HG03103 (cell line): Measurements from ENCODE around the gene PIP5K1C.

Source experiments
- ATAC-seq: cut with Tn5 transposase; IDR thresholded peaks from one replicate; pipeline ENCODE4 v1.9.1; 2021; ENCODE audit warnings: low read depth; ENCODE audit not compliant: unreplicated experiment

The PIP5K1C gene

DNA sequence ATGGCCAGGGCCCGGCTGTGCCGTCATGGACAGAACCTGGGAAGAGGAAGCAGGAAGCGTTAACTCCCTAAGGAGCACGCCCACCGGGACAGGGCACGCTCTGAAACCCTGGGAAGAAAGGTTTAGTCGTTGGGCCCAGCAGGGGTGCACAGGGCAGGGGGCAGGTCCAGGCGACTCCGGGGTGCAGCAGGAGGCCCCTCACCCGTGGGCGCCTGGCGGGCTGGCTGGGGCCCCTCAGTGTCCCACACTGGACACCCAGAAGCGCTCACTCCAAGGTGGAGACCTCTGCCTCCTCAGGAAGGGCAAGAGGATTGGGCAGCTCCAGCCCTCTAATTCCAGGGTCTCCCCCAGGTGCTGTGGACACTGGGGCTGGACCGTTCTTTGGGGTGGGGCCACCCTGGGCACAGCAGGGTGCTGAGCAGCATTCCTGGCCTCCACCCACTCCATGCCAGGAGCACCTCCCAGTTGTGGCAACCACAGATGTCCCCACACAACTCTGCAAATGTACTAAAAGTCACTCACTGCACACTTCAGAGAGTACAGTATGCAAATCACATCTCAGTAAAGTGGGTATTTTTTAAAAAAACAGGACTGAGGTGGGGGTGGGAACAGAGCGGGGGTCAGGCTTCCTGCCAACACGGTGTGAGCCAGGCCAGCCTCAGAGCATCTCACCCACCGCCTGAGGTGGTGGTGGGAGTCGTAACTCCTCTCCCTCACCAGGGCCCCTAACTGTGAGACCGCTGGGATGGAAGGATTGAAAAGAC lies 35.2 kb downstream of the PIP5K1C start:
- ATAC-seq: no peak

DNA sequence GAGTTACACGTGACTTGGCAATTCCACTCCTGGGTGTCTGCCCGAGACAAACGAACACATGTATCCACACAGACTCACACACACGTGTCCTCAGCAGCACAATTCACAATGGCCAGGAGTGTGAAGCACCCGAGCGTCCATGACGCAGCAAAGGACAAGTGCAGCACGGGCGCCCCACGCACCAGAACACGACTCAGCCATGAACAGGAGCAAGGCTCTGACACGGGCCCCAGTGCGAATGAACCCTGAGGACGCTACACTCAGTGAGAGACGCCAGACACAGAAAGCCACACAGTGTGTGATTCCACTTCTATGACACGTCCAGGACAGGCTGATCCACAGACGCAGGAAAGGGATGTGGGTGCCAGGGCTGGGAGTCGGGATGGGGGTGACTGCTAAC lies 36.4 kb downstream of the PIP5K1C start:
- ATAC-seq: no peak

DNA sequence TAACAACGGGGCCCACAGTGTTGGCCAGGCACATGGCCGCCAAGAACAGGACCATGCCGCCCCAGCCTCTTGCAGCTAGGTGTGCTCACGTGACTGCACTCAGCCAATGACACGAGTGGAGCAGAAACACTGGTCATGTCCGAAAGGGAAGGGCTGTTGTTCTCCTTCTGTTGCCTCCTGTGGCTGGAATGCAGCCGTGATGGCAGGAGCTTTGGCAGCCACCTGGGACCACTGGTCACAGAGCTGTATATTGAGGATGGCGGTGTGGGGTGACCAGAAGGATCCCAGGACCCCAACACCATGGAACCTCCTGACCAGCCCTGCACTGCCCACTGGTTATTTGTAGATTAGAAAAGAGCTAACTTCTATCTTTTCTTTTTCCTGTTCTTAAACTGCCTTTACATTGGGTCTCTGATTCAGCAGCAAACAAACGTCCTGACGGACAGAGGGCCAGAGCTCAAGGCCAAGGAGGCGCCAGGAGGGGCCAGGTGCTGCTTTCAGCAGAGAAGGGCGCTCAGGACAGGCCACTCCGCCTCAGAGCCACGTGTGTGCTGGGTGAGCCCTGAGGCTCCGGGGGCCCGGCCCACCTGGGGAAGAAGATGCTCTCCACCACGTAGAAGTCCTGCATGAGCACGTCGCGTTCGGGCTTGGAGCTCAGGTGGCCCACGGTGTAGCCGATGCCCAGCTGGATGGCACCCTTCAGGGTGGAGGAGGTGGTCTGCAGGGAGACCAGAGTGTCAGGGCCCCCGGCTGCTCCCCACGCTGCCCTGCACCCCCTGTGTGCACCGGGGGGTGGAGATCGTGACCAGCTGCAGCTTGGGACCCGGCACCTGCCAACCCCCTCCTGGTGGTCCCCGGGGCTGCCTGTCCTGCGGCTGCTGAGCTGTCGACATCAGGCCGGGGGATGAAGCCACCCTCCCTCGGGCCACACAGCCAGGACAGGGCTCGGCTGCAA lies 38.7 kb downstream of the PIP5K1C start:
- ATAC-seq: no peak

DNA sequence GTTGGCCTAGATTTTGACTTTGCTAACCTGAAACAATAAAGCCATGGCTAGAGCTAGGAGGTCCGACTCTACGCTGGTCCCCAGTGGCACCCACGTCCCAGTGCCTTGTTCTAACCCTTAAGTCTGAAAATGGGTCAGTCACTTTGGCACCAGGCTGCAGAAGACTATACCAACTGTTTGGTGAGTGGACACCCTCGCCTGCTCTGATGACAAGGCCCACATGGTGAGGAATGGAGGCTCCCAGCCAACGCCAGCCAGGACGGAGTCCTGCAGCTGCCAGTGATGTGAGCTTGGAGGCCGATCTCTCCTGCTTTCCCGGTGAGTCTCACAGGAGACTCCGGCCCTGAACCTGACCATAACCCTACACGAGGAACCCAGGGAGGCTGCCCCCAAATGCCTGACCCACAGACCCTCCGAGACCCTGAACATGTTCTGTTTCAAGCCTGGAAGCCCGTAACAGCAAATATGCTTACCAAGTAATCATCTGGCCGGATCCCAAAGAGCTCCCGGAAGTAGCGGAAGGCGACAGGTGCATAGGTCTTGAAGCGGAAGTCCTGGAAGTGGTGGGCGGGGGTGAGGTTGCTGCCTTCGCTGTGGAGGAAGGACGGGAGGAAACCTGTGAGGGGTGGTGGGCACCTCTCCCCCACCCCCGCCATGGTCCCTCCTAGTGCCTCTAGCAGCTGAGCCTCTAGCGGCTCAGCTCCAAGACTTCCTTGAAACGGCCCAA lies 39.6 kb downstream of the PIP5K1C start:
- ATAC-seq: no peak

DNA sequence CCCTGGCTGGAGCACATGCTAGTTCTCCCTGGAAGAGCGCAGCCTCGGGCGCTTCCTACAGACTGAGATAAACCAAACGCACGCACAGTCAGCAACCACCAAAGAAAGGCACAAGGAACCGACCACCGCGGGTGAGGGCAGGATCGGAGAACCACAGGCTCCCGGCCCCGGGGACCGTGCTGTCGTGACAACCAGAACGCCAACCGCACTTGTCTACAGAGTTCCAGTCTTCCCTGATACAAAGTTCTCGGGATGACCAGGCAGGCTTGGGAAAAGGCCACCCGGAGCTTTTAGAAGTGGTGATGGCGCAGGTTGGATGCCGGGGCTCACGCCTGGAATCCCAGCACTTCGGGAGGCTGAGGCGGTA lies 40.5 kb downstream of the PIP5K1C start:
- ATAC-seq: no peak

DNA sequence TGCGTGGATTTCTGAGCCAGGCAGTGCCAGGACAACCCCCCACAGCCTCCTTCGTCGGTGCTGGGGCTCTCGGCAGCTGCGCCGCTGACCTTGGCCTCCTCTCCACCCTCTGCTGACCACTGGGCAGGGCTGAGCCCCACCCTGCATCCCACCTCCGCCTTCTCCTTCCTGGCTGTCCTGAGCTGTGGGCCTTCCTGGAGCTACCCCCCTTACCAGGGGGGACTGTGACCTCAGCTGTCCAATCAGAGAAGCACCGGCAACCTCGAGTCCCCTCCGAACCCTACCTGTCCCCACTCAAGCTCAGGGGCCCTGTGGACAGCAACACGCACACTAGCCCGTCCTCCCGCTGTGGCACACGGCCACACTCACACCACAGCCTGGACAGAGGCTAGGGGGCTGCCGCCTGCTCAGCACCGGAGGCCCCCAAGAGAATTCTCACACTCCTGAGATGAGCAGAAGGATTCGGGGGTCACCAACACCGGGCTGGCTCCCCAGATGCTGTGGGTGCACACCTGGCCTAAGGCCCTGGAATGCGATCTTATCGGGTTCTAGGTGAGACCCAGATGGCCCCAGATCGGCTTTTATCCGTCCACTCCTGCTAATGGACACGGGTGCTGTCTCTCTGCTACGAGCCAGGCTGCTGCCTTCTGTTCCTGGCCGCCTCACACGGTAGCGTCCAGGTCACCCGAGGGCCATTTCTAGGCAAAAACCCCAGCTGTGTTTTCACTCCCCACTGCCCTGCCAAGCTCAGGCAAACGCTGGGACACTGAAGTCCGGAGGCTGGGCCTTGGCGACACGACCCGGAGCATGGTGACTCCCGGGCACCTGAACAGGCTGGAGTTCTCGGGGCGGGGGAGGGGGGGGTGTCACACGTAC lies 41.2 kb downstream of the PIP5K1C start:
- ATAC-seq: no peak

DNA sequence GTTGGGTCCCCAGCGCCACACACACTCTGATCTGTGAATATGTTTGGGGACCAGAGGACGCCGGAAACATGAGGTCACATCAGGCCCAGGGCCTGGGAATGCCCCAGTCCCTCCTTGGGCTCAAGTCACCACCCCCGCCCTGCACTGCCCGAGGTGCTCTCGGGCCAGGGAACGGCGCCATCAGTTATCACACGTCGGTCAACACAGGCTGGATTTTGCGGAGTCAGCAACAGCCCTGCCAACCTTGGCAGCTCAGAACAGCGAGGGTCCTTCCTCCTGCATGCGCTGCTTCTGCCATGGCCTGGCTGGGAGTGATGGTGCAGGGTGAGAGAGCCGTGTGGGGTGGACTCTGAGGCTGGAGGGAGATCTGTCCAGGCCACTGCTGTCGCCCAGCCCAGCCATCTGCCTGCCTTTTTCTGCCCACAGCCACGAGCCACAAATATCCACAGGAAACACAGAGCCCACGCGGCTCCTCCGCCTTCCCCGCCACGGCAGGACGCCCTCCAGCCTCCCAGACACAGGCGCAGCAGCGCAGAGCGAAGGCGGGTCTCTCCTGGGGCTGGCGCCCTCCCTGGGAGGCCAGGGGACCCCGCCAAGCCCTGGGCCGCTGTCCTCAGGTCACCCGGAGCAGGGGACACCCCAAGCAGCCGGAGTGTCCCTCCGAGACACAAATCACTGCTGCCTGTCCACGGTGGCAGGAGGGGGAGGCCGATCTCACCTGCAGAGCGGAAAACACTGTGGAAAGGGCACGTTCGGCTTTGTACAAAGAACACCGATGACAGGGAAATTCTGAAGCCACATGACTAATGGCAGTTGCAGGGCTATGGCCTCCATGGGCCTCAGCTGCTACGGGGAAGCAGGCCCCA lies 42.0 kb downstream of the PIP5K1C start:
- no peak for ATAC-seq

DNA sequence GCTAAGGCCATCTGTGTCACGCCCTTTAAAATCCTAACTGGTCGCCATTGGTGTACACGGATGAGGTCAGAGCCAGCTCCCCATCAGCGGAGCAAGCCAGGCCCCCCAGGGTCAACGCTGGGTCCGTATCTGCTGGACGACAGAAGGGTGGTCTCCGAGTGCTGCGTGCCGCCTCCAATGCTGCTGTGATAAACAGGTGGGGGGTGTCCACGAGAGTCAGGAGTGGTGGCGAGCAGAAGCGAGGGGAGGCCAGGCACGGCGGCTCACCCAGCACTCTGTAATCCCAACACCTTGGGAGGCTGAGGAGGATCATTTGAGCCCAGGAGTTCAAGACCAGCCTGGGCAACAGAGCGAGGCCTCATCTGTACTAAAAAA lies 42.9 kb downstream of the PIP5K1C start:
- ATAC-seq: no peak

DNA sequence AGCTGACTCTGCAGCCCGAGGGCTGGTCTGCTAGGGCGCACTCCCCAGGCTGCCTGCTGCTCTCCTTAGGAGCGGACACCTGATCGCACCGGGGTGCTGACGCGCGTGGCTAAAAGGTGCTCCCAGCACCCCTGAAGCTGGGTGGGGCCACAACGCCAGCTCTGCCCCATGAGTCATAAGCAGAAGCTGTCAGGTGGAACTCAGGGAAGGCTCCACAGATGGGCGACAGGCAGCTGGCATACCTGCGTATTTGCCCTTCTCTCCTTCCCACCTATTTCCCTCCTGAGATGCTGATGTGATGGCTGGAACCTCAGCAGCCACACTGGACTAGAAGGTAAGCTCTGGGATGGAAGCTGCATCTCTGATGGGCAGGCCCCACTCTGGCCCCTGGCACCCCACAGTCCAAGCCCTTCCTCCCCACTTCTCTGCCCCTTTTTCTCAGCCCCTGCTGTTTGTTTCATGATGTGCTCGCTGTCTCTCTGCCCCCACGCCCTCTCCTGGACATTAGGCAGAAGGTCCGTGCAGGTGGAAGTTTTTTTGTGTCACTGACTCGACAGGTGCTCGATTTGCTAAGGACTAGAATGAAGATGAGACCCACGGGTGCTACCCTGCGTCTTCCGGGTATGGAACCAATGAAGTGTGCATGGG lies 43.4 kb downstream of the PIP5K1C start:
- no peak for ATAC-seq

DNA sequence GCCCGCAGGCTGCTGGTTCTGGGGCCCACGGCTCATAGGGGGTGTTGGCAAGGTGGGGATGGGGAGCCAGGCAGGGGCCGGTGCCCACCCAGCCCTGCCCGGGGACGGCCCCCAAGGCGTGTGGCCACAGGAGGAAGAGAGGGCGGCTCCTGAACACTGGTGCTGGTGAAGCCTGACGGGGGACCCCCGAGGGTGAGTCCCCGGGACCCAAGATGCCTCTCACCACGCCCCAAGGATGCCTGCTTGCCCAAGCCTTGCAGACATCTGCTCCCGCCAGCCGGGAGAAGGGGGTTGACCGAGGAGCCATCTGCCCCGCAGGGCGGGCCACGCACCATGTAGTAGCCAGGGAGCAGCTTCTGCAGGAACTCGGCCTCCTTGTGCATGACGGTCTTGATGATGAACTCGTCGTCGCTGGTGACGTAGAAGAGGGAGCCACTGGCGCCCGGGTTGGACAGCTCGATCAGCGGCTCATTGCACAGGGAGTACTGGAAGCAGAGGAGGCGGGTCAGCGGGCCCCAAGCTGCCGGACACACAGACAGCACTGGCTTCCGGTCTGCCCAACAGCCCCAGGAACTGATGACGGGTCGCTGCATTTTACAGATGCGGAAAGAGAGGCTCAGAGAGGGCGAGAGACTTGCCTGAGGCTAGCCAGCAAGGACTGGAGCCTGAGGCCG lies 44.1 kb downstream of the PIP5K1C start:
- no peak for ATAC-seq

DNA sequence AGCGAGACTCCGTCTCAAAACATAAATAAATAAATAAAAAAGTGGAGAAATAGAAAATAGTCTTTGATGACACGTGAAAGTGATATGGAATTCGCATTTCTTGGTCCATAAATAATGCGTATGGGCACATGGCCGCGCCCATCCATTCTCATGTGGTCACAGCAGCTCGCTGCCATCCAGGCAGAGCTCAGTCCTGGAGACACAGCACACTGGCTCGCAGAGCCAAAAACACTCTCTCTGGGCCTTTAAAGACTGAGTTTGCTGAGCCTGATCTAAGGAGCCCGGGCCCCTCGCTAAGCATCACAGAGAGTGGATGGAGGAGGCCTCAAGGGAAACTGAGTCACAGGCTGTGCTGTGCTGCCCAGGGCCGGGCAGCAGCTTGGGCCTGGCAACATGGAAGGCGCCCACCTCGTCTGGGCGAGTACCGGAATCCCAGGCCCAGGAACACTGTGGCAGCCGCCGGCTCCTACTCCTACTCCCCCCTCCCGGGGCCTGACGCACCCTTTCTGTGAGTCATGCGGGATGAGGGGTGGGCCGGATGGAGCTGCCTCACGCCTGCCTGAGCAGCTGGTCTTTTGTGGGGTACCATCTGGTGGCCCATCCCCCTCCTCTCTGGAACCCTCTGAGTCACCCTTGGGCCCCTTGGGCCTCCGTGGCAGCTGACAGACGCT lies 44.7 kb downstream of the PIP5K1C start:
- no peak for ATAC-seq

DNA sequence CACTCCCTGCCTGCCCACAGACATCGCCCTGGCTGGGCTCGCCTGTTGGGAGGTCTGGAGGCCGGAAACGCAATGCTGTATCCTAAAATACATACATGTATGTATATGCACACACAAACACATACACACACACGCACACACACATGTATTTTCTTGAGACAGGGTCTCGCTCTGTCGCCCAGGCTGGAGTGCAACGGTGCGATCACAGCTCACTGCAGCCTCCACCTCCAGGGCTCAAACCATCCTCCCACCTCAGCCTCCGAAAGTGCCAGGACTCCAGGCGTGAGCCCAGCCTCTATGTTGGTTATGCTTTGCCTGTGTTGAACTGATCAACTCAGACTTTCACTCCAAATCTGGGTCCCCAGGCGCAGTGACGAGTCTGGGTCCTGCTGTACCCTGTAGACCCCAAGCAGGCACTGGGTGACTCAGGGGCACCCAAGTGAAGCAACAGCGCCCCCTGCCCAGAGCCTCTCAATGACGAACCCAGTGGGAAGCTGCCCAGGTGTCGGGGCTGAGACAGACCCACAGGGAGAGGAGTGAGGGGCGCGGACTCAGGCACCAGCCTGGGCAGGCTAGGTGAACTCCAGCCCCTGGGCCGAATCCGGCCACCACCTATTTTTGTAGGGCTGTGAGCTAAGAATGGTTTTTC lies 46.3 kb downstream of the PIP5K1C start:
- ATAC-seq: no peak

DNA sequence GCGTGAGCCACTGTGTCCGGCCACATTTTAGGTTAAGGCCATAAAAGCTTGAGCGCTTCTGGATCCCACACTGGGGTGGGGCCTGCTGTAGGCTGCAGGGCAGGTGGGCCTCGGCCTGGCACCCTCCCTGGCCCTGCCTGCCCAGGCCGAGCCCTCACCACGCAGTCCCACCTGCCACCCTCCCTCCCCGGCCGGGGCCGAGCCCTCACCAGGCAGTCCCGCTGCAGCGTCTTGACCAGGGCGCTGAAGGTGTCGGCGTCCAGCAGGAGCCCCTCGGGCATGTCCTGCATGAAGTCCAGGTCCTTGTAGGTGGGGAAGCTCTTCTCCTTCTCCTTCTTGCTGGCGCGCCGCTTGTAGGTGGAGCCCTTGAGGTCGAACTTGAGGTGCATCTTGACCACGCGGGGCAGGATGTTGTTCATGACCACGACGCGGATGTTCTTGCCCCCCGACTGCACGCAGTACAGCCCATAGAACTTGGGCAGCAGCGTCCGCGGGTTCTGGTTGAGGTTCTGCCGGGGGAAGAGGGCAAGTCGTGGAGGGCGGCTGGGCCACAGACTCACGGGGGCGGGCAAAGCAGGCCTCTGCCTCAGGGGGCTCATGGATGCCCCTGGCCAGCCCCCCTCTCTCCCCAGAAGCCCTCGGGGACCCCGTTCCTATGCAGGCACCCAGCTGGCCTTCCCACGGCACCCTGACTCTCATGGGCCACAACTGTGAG lies 47.0 kb downstream of the PIP5K1C start:
- no peak for ATAC-seq

DNA sequence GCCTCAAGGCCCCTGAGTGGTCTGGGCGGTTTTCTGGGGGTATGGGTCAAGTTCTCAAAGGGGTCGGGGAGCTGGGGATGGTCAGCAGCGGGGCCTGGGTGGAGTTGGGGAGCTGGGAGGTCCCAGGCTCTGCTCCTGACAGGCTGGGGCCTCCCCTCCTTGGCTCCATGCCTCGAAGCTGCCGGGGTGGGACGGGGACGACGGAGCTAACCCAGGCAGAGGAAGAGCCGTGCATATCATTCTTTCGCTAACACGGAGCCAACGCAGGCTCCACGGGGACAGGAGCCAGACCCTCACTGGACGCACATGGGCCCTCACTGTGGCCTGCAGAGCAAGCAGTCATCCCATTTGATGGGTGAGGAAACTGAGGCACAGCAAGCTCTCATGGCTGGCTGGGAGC lies 47.8 kb downstream of the PIP5K1C start:
- ATAC-seq: no peak

DNA sequence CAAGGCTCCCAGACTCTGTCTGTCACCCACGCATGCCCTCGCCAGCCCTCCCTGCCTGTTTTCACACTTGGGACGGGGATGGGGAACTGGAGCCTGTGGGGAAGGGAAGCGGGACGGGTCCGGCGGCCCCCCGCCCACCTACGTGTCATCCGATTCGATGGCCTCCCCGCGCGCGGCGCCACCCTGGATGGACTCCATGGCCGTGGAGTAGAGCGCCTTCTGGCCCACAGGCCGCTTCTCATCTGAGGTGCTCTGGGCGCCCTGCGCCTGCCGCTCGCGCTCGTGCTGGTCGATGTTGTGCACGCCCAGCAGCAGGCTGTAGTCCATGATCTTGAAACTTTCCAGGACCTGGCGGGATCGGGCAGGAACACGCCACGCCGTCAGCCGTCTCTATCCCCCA lies 48.6 kb downstream of the PIP5K1C start:
- ATAC-seq: no peak

DNA sequence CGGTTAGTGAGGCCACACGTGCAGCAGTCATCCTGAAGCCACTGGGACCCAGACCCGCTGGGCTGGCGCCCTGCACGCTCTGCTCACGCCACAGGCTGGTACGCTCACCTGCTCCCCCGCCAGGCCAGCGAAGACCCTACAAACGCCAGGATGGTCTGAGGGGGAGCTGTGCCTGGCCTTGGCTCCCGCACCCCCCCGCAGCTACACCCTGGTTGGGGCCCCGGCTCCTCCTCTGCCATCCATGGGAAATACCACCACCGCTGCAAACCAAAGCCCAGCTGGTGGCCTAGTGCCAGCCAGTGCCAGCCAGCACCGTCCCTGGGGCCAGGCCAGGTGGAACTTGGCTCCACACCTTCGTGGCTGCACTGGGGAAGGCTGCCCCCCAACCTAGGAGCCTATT lies 50.4 kb downstream of the PIP5K1C start:
- no peak for ATAC-seq
